Measurements from ENCODE around the gene CHST8. TPM values are rescaled to one million over a fixed set of nuclear protein-coding genes. Genes with fewer than 3 reads are reported as not detected.

CHST8 gene
- total and polyA plus RNA-seq, 2 of the 13 experiments (the other 11 are each of a cell fraction or from before 2014, with no cell fraction given) = not detected

GRCh38 chr19:33804021-33804799 lies 182.5 kb downstream of the CHST8 start (continued):
- TF ChIP-seq NFE2L2 (IDR thresholded peaks at IDR 0.05; ENCODE audit: low read length) (peak; percentile 93), ZNF687 (CRISPR knock-in tag; IDR thresholded peaks at IDR 0.05) (peak; percentile 79), ZNF713 (CRISPR knock-in tag; IDR thresholded peaks at IDR 0.05) (no peak), PCBP2 (optimal IDR thresholded peaks at IDR 0.05; ENCODE audit: low read depth, low read length, poor library complexity, severe bottlenecking) (no peak), HOXD1 (CRISPR knock-in tag; IDR thresholded peaks at IDR 0.05) (no peak), RERE (CRISPR knock-in tag; IDR thresholded peaks at IDR 0.05; ENCODE audit: low read depth) (no peak), ZNF280D (CRISPR knock-in tag; IDR thresholded peaks at IDR 0.05) (no peak), SPEN (CRISPR knock-in tag; IDR thresholded peaks at IDR 0.05; ENCODE audit: low read depth) (peak; percentile 83; the same call in 1 of the 2 replicates), ZNF777 (CRISPR knock-in tag; IDR thresholded peaks at IDR 0.05) (no peak), CEBPB (IDR thresholded peaks at IDR 0.05; ENCODE audit: borderline replicate concordance, low read depth, low read length) (no peak), ZNF382 (CRISPR knock-in tag; IDR thresholded peaks at IDR 0.05; ENCODE audit: borderline replicate concordance) (no peak), ZNF850 (CRISPR knock-in tag; conservative IDR thresholded peaks at IDR 0.05) (no peak), ZNF570 (CRISPR knock-in tag; IDR thresholded peaks at IDR 0.05; ENCODE audit: borderline replicate concordance) (no peak), TARDBP (CRISPR knock-in tag; IDR thresholded peaks at IDR 0.05) (no peak), SNAPC2 (CRISPR knock-in tag; IDR thresholded peaks at IDR 0.05) (no peak)

Measured in HepG2 (cell line).